ENCODE measurements around the gene CD248.

Gene CD248

DNA sequence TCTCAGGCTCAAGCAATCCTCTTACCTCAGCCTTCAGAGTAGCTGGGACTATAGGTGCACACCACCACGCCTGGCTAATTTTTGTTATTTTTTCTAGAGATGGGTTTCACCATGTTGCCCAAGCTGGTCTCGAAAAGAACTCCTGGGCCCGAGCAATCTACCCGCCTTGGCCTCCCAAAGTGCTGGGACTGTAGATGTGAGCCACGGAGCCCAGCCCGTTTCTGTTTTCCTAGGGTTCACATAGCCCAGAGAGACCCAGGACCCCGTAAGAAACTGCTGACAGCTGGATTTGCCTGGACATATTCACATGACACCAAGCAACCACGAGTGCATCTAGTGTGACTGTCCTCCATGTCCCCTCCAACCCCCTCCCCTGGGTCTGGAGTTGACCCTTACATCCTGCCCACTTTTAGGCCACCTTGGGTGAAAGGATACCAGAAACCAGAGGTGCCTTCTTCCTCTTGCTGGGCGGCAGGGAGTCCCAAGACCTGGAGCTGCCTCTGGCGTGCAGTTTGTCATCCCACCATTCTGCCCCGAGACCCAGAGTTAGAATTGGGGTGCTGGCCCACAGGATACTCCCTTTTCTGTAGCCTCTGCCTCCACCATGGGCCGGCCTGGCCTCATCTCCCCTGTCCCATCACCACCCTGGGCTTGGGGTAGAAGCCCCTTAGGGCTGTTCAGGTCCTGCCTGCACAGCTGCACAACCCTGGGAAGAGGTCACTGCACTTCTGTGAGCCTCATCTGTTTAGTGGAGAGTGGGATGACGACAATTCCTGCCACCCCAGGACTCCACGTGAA, 23.0 kb upstream of the CD248 start:
- no peak for DNase-seq

DNA sequence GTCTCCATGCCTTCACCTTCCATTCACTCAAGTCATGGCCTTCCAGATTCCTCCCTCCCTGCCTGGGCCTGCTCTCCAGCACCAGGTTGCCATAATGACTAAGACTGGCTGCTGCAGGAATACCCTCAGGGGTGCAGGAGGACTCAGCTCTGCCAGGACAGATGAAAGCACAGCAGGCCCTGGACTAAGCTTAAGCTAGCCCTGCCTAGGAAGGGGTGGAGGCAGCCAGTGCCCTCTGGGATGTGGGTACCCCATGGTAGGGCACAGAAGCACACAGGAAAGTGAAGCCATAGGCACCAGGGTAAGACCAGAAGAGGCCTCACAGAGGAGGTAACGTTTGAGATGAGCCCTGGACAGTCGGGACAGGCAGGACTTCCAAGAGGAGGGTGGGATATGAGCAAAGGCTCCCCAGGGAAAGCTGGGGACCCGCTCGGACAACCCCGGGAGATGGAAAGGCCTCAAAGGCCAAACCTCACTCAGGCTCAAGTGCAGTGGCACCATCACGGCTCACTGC, 22.4 kb upstream of the CD248 start:
- DNase-seq = no peak

DNA sequence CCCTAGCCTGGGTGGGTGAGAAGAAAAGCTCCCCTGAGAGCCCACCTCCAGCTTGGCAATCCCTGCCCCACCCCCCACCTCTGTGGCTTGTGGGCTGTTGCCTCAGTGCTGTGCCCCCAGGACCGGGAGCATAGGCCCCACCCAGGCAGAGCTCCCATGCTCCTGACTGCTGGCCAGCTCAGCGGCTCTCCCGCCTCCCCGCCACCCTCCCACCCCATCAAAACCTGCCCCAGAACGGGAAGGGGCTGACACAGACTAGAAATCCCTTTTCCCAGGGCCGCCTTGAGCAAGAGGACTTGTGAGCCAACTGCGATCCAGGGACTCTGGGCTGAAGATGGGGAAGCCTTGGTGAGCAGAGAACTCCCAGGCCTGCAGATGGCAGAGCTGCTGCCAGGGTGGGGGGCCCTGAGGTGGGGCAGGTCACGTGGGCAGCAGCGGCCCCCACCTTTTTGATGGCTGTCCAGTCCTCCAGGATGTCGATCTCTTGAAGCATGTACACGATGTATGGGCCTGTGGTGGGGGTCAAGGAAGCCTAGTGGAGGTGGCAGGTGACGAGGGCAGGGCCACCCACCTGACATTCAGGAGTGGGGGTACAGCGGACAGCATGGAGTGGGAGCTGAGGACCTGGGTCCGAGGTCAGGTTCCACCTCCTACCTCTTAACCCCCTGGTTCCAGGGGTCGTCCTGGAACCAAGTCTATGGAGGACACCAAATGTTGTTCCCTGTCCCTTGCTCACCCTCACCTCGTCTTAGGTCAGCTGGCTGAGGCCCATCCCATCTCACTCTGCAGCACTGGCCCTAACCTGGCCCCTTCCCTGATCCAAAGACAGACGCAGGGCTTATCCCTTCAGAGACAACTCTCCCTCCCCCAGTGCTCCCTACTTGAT, 21.7 kb upstream of the CD248 start:
- DNase-seq = no peak

DNA sequence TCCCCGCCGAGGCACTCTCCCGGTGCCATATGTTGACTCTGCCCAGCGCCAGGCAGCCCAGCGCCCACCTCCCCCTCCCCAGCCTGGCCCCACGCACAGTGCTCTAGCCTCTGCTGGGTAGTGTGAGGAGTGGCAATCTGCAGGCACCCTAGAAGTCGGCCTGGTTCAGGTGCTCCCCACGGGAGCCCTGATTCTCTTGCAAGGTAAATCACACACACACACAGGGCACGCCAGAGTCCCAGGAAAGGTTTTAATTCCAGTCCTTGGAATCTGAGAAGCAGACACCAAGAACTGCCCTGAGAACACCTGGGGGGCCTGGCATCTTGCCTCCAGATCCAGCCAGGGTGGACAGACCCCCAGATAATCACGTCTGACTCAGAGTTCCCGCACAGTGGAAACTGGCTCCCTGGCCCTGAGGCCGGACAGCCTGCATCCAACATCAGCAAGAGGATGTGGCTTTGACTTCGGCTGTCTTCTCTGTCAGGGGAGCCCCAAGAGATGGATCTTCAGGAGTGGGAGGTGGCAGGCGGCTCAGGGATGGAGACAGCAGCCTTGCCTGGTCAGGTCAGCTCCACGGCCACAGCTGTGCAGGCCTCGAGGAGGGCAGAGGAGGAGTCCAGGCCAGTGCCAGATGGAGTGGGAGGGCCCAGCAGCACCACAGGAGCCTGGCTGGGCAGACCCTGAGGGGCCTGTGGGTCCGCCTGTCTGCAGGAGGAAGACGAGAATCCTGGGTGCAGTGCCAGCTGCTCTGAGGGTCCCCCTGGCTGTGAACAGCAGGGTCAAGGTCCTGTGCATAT, 20.5 kb upstream of the CD248 start:
- no peak for DNase-seq

DNA sequence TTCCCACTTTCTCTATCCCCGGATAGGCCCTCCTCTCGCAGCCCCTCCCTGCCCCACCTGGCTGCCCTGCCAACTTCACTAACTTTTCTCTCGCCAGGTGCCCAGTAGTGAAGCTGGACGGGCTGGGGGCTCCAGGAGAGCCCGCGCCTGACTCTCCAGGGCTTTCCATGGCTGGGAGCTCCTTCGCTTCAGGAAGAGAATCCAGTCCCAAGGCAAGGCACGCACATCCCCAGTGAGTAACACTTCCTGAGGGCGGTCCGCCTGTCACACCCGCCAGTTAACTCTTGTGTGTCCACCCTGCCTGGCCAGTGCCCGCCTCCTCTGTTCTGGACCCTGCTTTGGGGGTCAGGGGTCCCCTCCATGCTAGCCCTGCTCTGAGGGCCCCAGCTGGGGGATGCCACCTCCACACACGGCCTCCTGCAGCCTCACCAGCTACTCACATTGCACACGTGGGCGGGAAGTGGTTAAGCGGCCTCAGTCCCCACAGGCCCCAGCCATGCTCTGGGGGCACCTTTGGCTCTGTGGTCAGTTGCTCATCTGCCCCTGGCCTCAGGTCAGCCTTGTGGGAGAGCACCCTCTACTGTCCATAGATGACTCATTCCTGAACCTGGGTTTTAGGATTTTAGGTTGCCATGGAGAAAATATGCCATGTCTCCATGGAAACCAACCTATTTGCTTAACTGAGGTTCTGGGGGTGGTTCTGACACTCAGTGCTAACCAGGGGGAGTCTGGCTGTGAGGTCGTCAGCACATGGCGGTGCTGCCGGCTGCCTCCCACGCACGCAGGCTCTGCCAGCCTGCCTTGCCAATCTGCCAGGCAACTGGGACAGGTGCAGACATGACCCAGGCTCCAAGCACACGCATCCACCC, 19.6 kb upstream of the CD248 start, which contains the start of gene RIN1:
TSS of gene RIN1 (minus strand) at position 201 of the 869 bp plus-strand sequence. CDS start at position 169, 32 bp downstream.
- DNase-seq = peak; percentile 55 to 82

DNA sequence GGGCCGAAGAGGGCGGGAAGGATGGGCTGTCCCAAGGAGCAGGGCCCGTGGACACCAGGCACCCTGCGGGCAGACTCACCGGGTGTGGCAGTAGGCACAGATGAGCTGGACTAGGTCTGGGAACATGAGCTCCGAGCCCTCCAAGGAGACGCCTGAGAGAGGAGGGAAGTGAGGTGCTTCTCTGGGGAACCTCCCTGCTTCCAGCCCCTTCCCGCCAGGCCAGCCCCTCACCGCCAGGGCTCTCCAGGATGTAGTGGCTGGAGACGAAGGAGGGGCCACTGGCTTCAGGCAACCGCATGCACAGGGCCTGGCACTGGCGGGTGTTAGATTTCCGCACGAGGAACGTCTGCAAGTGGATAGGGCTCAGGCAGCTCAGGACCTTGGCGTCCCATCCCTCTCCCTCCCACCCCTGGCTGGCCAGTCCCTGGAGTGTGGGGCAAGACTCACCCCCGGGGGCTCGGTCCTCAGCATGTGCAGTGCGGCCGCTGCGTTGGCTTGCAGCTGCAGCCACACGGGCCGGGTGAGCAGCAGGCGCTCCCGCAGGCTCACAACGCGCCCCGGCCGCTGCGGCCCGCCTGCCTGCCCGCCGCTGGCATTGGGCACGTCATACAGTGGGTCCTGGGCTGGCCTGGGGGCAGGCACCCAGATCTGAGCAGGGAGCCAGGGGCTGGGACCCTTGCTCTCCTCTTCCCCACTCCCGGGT, 18.8 kb upstream of the CD248 start:
- DNase-seq = no peak

DNA sequence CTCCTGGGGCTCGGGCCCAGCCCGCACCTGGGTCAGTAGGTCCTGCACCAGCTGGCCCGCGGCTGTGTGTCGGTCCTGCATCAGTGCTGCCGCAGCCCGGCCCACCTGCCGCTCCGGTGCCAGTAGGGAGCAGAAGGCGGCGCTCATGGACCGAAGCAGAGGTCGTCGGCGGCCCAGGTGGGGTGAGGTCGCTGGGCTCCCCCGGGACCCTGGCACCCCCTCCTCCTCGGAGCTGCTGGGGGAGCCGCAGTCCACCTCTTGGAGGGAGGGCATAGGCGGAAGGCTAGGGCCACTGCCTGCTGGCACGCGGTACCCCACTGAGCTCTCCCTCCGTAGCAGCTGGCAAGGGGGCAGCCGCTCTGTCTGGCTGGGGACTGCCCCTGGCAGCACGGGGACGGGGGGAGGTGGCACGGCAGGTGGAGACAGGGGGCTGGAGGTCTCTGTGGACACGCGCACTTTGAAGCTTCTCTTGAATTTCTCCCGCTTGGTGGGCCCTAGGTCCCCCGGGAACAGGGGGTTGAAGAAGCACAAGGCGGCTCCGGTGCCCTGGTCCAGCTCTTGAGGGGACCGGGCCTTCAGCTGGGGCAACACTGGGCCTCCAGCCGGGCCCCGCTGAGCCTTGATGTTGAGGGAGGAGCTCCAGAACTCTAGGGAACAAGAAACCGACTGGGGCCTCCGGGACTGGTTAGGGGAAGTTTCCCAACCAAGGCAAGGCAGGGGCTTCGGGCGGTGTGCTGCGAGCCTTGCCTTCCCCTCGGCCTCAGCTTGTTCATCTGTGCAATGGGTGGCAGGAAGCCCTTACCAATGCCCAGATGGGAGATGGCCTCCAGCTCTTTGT, 18.0 kb upstream of the CD248 start:
- DNase-seq = no peak

DNA sequence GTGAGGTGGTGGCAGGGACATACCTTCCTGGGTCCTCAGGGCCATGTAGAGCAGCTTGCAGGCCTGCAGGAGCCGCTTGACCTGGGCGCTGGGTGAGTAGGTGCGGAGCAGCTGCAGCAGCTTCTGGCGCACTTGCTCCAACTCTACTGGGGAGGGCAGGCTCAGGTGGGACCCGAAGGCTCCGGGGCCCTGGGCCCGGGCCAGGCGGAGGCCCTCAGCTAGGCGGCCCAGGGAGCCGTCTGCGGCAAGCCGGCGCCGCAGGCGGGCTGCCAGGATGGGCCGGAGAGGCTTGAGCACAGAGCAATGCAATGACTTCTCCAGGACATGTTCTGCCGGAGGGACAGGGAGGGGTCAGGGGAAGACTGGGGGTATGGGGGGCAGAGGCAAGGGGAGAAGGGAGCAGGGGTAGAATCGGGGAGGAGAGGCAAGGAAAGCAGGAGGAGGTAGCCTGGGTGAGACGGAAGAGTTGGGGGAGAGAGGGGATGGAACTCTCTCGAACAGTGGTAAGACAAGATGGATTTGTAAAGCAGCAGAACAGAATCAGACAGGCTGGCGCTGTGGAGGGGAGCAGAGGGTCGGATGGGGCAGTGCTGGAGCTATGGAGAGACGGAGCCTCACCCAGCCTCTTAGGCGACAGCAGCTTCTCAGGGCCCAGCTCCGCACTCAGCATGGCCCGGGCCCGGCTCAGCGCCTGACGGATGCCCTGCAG, 17.2 kb upstream of the CD248 start:
- DNase-seq = no peak

DNA sequence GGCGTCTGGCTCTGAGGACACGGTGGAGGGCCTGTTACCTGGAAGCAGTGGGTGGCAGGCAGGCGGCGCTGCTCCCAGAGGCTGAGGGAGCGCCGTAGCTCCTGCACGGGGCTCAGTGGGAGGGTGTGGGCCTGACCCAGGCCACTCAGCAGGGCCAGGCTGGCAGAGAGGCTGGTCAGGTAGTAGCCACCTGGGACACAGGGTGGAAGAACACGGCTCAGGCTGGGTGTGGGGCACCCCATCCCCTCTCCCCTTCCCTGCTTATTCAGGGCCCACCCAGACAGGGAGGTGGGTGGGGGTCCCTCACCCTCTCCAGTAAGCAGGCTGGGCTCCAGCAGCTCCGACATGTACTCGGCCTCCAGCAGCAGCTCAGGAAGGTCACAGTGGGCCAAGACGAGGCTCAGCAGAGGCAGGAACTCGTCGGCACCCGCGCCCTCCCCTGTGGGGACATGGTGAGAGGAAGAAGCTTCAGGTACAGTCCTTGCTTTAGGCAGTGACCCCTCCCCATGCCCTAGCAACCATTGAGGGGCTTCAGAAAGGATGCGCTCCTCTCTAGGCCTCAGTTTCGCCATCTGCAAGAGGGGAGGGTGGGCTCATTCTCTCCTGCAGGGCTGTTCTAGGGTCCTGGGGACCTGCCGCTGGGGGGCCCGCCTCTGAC, 16.5 kb upstream of the CD248 start:
- no peak for DNase-seq

DNA sequence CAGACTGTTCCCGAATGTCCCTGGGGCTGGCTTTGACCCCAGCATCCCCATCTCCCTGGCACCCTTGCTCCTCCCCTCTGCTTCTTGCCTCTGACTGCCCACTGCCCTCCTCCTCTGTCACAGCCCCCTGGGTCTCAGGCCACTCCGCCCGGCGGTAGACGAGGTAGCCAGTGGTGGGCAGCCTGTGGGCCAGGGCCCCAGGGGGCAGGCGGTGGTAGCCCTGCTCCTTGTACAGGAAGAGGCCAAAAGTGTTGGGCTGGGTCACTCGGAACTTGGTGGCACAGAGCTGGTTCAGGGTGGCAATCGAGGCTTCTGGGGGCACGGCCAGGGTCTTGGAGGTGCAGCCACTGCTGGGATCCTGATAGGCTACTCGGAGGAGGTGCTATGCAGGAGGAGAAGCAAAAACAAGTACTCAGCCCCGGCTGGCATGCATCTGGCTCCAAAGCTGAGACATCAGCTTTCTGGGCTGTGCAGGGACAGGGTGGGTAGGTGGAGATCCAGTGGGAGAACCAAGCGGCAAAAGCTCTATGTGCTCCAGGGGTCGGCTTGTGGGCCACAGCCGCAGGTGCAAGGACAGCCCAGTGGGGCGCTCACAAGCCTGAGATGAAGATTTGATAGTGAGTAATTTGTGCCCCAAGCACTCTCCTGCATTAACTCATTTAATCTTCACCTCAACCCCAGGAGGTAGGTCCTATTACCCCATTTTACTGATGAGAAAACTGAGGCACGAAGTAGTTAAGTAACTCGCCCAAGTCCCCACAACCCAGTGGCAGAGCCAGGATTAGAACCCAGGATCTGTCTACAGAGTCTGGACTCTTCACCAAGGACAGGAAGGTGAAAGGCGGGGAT, 15.8 kb upstream of the CD248 start:
- no peak for DNase-seq

DNA sequence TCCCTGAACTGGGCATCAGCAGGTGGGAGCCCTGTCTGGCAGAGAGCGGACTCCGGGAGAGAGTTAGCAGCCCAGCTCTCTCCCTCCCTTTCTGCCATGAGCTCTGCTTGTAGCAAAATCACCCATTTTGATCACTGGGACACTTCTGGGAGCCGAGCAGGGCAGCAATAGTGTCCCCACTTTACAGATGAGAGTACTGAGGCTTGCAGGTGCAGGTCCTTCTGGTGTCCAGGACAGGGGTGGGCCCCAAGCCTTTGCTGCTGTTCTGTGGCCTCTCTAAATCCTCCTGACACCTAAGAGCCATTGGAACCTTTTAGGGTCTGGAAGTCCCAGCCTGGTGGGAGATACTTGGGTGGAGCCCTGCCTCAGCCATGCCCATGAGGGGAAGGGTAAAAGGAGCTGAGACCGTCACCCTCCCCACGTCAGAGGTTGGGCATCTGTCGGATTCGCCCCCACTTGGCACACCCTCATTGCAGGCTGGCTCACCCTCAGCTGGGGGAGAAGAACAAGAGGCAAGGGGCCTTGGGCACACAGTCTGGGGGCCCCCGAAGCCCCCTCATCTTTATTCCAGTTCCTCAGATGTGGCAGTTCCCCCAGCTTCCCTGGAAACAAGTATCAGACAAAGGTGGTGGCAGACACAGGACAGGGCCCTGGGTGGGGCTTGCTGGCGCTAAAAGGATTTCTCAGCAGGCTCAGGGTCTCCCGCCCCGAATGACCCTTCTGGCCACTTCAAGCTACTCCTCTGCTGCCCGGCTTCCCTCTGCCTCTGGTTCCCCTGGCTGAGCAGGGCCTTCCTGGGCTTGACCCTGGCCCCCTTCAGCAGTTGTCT, 14.9 kb upstream of the CD248 start:
- DNase-seq = no peak

DNA sequence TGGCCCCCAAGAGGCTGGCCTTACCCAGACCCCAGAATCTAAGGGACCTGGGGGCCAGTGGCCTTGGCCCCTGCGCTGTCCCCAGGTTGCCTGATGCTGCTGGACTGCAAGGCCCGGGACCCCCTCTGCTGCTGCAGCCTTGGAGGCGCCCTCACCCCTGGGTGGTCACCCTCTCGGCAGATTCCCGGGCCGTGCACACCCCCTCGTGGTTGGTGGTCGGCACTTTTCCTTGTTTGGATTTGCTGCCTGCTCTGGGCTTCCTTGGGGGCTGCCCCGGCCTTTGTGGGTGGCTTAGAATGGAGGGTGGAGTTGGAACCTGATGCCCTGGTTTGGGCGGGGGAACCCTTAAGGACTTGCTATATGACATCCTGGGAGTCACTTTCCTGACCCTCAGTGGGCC, 14.1 kb upstream of the CD248 start:
- DNase-seq = no peak

DNA sequence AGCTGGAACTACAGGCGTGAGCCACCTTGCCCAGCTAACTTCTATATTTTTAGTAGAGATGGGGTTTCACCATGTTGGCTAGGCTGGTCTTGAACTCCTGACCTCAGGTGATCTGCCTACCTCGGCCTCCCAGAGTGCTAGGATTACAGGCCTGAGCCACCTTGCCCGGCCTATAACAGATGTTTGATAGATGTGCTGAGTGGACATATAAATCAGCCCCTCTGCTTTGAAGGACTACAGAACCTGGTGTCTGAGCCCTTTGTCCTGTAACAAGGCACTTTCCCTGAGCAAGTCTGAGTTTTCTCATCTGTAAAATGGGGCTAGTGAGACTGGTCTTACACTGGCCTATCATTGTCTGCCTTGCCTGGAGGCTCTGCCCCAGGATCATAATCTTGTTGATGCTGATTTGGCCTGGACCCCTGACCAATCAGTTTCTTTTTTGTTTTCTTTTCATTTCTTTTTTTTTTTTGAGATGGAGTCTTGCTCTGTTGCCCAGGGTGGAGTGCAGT, 12.4 kb upstream of the CD248 start:
- DNase-seq = no peak

DNA sequence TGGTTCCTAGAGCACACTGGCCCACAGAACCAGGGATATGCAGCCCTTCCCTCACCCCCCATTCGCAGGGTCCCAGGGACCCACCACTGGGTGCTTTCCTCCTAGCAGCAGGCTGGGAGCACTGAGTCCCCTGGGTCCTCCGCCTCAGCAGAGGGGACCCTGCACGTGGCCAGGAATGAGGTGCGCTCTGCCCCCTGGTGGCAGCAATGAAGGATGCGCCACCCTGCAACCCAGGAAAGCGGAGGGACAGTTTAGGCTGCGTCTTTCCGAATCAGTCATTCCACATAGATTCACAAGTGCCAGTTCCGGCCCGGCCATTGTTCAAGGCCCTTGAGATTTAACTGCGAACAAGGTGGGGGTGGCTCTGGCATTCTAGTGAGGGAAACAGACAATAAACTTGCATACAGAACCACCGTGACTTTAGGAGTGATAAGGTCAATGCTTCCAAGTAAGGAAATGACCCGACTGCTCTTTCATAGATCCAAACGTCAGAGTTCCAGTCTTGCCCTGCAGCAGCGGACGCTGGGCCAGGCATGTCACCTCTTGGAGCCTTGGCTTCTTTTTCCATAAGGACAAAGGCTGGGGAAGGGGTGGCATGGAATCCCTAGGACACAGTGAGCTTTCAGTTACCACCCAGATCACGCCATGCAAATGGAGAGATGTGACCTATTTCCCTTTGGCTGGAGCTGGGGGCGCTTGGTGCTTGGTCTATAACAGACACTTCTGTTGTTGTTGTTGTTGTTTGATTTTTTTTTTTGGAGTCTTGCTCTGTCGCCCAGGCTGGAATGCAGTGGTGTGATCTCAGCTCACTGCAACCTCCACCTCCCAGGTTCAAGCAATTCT, 11.7 kb upstream of the CD248 start:
- DNase-seq = no peak

DNA sequence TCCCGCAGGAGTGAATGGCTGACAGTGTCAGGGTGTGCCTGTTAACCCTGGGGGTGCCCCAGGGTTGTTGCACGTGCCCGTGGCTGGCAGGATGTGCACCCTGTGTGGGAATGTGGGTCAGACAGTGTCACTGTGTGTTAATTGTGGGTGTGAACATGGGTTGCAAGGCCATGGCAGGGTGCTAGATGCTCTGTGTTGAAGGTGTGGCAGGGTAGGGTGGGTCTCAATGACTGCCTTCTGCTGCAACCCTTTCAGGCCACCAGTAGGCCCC, 11.1 kb upstream of the CD248 start:
- no peak for DNase-seq
